ENCODE results near the gene ELAVL3.
"Not testable (repeated sequence)": the region's sequence is repeated elsewhere in the genome, so short reads cannot be mapped to it uniquely, and the experiment has no call there.

ELAVL3 gene

GRCh38 chr19:11414544-11414943 is 66.3 kb downstream of the ELAVL3 start:
- Histone ChIP-seq H3K4me3 (no peak overlapping the region), H4K20me1 (peaks cover 0 to 12% (median 3%) of the 10 kb centered on the region in 11 experiments; a peak in 5 of 22 replicates), H3K9me3 (replicated peaks in 1 of 11) (no peaks in the 10 kb centered on the region), H3K4me2 (no peak overlapping the region), H3K27me3 (peaks cover 39 to 46% (median 43%) of the 10 kb centered on the region in 11 experiments), H3K27ac (no peak overlapping the region), H3K9ac (no peak overlapping the region), H3K36me3 (no peaks in the 10 kb centered on the region), H3K4me1 (peaks cover 8 to 13% (median 9%) of the 10 kb centered on the region in 10 experiments; a peak in 19 of 20 replicates)
- no peak for TF ChIP-seq Cebpa-rat (IDR thresholded peaks at IDR 0.05)

- Histone ChIP-seq H3K4me2 (no peak overlapping the region), H3K4me1 (peaks cover 0 to 12% (median 9%) of the 10 kb centered on the region in 10 experiments; a peak in 11 of 20 replicates), H3K27ac (no peak overlapping the region), H3K27me3 (peaks cover 2 to 20% (median 12%) of the 10 kb centered on the region in 11 experiments; a peak in 17 of 22 replicates), H3K36me3 (no peaks in the 10 kb centered on the region), H3K4me3 (no peak overlapping the region), H3K9me3 (replicated peaks in 1 of 11) (no peaks in the 10 kb centered on the region), H4K20me1 (no peaks in the 10 kb centered on the region), H3K9ac (no peak overlapping the region)
- no peak for TF ChIP-seq Cebpa-rat (IDR thresholded peaks at IDR 0.05)
Measured at GRCh38 chr19:11410682-11411081, 70.2 kb downstream of the ELAVL3 start.

DNA sequence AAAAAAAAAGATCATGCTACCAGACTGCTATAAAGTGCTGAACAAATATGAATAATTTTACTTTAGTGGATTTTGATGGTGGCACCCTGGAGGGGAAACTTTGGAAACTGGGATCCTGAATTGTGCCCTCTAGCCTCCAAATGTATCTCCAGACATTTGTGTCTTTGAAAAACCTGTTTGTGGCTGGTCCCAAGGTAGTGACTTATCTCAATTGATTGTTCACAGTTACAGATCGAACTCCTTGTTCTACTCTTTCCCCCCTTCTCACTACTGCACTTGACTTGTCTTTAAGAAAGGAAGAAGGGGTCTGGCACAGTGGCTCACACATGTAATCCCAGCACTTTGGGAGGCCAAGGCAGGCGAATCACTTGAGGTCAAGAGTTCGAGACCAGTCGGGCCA is 72.3 kb downstream of the ELAVL3 start:
- H4K20me1 ChIP-seq = no peaks in the 10 kb centered on the region
- no peak for TF ChIP-seq Cebpa-rat (IDR thresholded peaks at IDR 0.05)
- H3K36me3 ChIP-seq = no peaks in the 10 kb centered on the region
- H3K27ac ChIP-seq = no peak overlapping the region
- peaks cover 0 to 13% (median 7%) of the 10 kb centered on the region in 11 experiments; a peak in 11 of 22 replicates for H3K27me3 ChIP-seq
- H3K9ac ChIP-seq = no peak overlapping the region
- no peaks in the 10 kb centered on the region for H3K9me3 ChIP-seq (replicated peaks in 1 of 11)
- no peak overlapping the region for H3K4me3 ChIP-seq
- H3K4me2 ChIP-seq = no peak overlapping the region
- peaks cover 5 to 18% (median 13%) of the 10 kb centered on the region in 10 experiments; a peak in 12 of 20 replicates for H3K4me1 ChIP-seq

GRCh38 chr19:11406703-11407236 is 74.1 kb downstream of the ELAVL3 start:
- H4K20me1 ChIP-seq; H3K9ac ChIP-seq; H3K36me3 ChIP-seq; H3K27ac ChIP-seq; H3K4me3 ChIP-seq; H3K9me3 ChIP-seq (replicated peaks in 1 of 11): not testable (repeated sequence)
- Histone ChIP-seq H3K4me1 (peaks cover 5 to 18% (median 13%) of the 10 kb centered on the region in 10 experiments; a peak in 12 of 20 replicates), H3K4me2 (peak overlapping the region in 9 of 11 experiments; percentile 1 to 64 (median 47); a peak in 14 of 22 replicates), H3K27me3 (peaks cover 0 to 13% (median 7%) of the 10 kb centered on the region in 11 experiments; a peak in 11 of 22 replicates)

- Histone ChIP-seq H4K20me1 (no peaks in the 10 kb centered on the region), H3K4me1 (peaks cover 5 to 18% (median 13%) of the 10 kb centered on the region in 10 experiments; a peak in 12 of 20 replicates), H3K27ac (no peak overlapping the region), H3K9ac (no peak overlapping the region), H3K27me3 (peaks cover 0 to 13% (median 7%) of the 10 kb centered on the region in 11 experiments; a peak in 11 of 22 replicates), H3K9me3 (replicated peaks in 1 of 11) (no peaks in the 10 kb centered on the region), H3K4me3 (no peak overlapping the region), H3K36me3 (no peaks in the 10 kb centered on the region), H3K4me2 (peak overlapping the region in 9 of 11 experiments; percentile 1 to 64 (median 47); a peak in 15 of 22 replicates)
- no peak for TF ChIP-seq Cebpa-rat (IDR thresholded peaks at IDR 0.05)
Measured at GRCh38 chr19:11405846-11406643, 74.8 kb downstream of the ELAVL3 start.

GRCh38 chr19:11404588-11405222 is 76.1 kb downstream of the ELAVL3 start:
- Histone ChIP-seq H3K36me3 (no peaks in the 10 kb centered on the region), H4K20me1 (no peaks in the 10 kb centered on the region), H3K4me1 (peaks cover 5 to 18% (median 13%) of the 10 kb centered on the region in 10 experiments; a peak in 12 of 20 replicates), H3K9ac (0 out of 22 replicates have a peak overlapping the region, but pooled peaks of 1 of the 11 experiments have one; percentile 2), H3K4me3 (no peak overlapping the region), H3K27me3 (peaks cover 0 to 13% (median 7%) of the 10 kb centered on the region in 11 experiments; a peak in 11 of 22 replicates), H3K27ac (no peak overlapping the region), H3K9me3 (replicated peaks in 1 of 11) (no peaks in the 10 kb centered on the region), H3K4me2 (peak overlapping the region in 4 of 11 experiments; percentile 5 to 38 (median 24); a peak in 3 of 22 replicates)
- no peak for TF ChIP-seq Cebpa-rat (IDR thresholded peaks at IDR 0.05)

GRCh38 chr19:11401808-11402543 is 78.9 kb downstream of the ELAVL3 start:
- TF ChIP-seq Cebpa-rat (IDR thresholded peaks at IDR 0.05) = no peak
- no peak overlapping the region for H3K4me2 ChIP-seq
- H3K4me1 ChIP-seq = peaks cover 5 to 16% (median 12%) of the 10 kb centered on the region in 10 experiments; a peak in 12 of 20 replicates
- no peaks in the 10 kb centered on the region for H3K9me3 ChIP-seq (replicated peaks in 1 of 11)
- H3K27ac ChIP-seq = no peak overlapping the region
- H3K27me3 ChIP-seq = peaks cover 0 to 13% (median 7%) of the 10 kb centered on the region in 11 experiments; a peak in 11 of 22 replicates
- no peak overlapping the region for H3K9ac ChIP-seq
- no peak overlapping the region for H3K4me3 ChIP-seq
- no peaks in the 10 kb centered on the region for H3K36me3 ChIP-seq
- no peaks in the 10 kb centered on the region for H4K20me1 ChIP-seq

Measured in BLaER1 treated with 17β-estradiol and CSF1 and Interleukin-3, amounts not matched to agents 10 nM and 100 nM (cell line).